Esophagus muscularis mucosa (tissue), 4 donors: ENCODE results near the gene PDE8A. TPM values are rescaled to one million over a fixed set of nuclear protein-coding genes. Genes with fewer than 3 reads are reported as not detected.
A peak's percentile ranks its signal among the peaks of the same experiment; 100 is the strongest.

ENCODE experiments used
- DNase-seq: peaks from one replicate; pipeline ENCODE4 v3.0.0-alpha.2; 2017; ENCODE audit errors: extremely low spot score
- H3K27ac ChIP-seq, 4 donors: fragments of 200-600 bp; sonication (generic); replicated peaks in 1 of 4; 1 replicate in 3 of 4; 2 replicates in 1 of 4; pipeline ENCODE4 v1.5.1; 2016 to 2019; ENCODE audit warnings: mild to moderate bottlenecking in 1 of 4
- H3K27me3 ChIP-seq, 4 donors: fragments of 200-600 bp; sonication (generic); one replicate each; pipeline versions ENCODE4 v1.5.1 to v1.6.0; 2016 to 2019
- H3K36me3 ChIP-seq, 4 donors: fragments of 200-600 bp; sonication (generic); one replicate each; pipeline ENCODE4 v1.5.1; 2016 to 2019
- H3K4me1 ChIP-seq, 4 donors: fragments of 200-600 bp; sonication (generic); one replicate each; pipeline ENCODE4 v1.5.1; 2016 to 2019
- H3K4me3 ChIP-seq, 4 donors: fragments of 200-600 bp; sonication (generic); 1 replicate in 2 of 4; 2 replicates in 2 of 4; pipeline ENCODE4 v1.5.1; 2016 to 2019; ENCODE audit warnings: mild to moderate bottlenecking in 4 of 4, moderate library complexity in 1 of 4
- H3K9me3 ChIP-seq, 4 donors: fragments of 200-600 bp; sonication (generic); 1 replicate in 3 of 4; 2 replicates in 1 of 4; pipeline ENCODE4 v1.5.1; 2016 to 2019
- EP300 ChIP-seq: sonication (generic); formaldehyde crosslinking; IDR thresholded peaks from one replicate; pipeline ENCODE4 v1.6.1; 2017; ENCODE audit warnings: antibody characterized with exemption
- POLR2A ChIP-seq: fragments of 450-650 bp; IDR thresholded peaks from one replicate; pipeline ENCODE4 v1.6.1; 2017; ENCODE audit warnings: antibody characterized with exemption, moderate library complexity, mild to moderate bottlenecking, low read depth
- POLR2AphosphoS5 ChIP-seq, 2 donors: sonication (generic); formaldehyde crosslinking; IDR thresholded peaks; one replicate each; pipeline ENCODE4 v1.6.1; 2017; ENCODE audit warnings: antibody characterized with exemption in 2 of 2
- WGBS: methylation state at CpG from one replicate; pipeline ENCODE4 v1.1.5; 2018; 5-methylcytosine and 5-hydroxymethylcytosine counted together
- intact Hi-C: fragments of 100-400 bp; cut with DNase I; formaldehyde crosslinking; loops from one replicate; pipeline ENCODE4 v1.15.1; 2023
- total RNA-seq, 4 donors: library from RNA; depleted of rRNA; stranded (reverse); fragments of >200 nt; gene quantifications; one replicate each; pipeline versions ENCODE4 v1.1.0 to v1.2.1, GENCODE V29; 2016
- TF ChIP-seq, protein P1 (sequence below), 3 experiments: fragments of 200-600 bp in 2 of 3; fragments of 450-650 bp in 1 of 3; sonication (generic) in 2 of 3; IDR thresholded peaks; one replicate each; pipeline ENCODE4 v1.5.1; 2017 to 2019; ENCODE audit warnings: antibody characterized with exemption in 3 of 3, mild to moderate bottlenecking in 2 of 3, moderate library complexity in 1 of 3

PDE8A gene
- total RNA-seq, 4 donors from 2014 or later, result 31.6 to 36.1 (median 32.5) TPM

DNA sequence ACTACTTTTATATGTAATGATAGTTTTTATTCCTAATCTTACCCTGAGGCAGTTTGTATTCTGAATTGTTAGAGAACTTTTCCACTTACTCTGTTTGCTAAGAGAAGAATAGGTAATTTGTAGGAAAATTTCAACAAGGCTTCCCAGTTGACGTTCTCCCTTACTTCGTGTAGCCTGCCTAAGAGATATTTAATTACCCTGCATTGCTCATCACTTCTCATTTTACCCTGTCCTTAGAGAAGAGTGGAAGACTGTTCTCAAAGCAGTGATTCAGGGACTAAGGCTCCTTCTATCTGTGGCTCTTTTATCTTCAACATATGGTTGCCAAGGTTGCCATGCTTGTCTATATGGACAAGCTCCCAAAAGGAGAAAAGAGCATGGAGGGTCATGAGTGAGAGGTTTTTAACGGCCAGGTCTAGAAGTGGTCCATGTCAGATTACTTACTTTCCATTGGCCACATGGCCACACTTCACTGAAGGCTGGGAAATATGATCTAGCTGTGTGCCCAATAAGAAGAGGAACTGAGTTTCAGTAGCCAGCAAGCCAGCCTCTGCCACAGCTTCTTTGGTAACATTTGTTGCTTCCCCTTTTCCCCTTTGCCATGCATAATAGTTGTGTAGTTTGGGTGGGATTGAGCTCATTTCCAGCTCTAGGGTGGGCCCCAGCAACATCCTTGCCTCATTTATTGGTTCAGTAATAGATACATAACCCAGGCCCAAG lies 22.1 kb downstream of the PDE8A start:
- no peak for DNase-seq
- TF ChIP-seq POLR2AphosphoS5 (IDR thresholded peaks at IDR 0.05) (no peak), EP300 (no peak)
- 84% methylated on average over 3 of the region's 3 CpGs for WGBS
- intact Hi-C loops, result no loop called here
- Histone ChIP-seq H3K4me1 (peaks cover 57 to 77% (median 61%) of the 10 kb centered on the region in 4 donors), H3K27me3 (no peaks in the 10 kb centered on the region), H3K27ac (no peak overlapping the region), H3K9me3 (no peaks in the 10 kb centered on the region), H3K4me3 (no peak overlapping the region), H3K36me3 (no peaks in the 10 kb centered on the region)

DNA sequence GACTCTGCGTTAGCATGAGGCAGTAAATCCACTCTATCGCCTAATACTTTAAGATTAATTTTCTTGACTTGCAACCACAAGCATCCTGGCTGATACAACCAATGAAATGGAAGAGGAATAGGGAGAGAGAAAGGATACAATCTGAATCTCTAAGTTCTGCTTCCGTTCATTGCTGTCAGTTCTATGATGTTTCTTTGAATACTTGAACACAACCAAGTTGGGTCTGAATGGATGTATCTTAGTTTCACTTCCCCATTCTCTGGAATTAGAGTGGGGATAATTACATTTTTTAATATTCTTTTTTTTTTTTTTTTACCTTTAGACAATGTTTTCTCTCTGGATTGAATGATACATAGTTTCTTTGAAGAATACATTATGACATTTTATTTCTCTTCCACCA lies 22.9 kb downstream of the PDE8A start:
- intact Hi-C loops, result no loop called here
- Histone ChIP-seq H3K36me3 (no peaks in the 10 kb centered on the region), H3K4me1 (peaks cover 61 to 83% (median 64%) of the 10 kb centered on the region in 4 donors), H3K4me3 (no peak overlapping the region), H3K27me3 (no peaks in the 10 kb centered on the region), H3K27ac (no peak overlapping the region), H3K9me3 (no peaks in the 10 kb centered on the region)
- TF ChIP-seq EP300 (no peak), POLR2AphosphoS5 (IDR thresholded peaks at IDR 0.05) (no peak), POLR2A (no peak)
- TF ChIP-seq, protein P1, sequence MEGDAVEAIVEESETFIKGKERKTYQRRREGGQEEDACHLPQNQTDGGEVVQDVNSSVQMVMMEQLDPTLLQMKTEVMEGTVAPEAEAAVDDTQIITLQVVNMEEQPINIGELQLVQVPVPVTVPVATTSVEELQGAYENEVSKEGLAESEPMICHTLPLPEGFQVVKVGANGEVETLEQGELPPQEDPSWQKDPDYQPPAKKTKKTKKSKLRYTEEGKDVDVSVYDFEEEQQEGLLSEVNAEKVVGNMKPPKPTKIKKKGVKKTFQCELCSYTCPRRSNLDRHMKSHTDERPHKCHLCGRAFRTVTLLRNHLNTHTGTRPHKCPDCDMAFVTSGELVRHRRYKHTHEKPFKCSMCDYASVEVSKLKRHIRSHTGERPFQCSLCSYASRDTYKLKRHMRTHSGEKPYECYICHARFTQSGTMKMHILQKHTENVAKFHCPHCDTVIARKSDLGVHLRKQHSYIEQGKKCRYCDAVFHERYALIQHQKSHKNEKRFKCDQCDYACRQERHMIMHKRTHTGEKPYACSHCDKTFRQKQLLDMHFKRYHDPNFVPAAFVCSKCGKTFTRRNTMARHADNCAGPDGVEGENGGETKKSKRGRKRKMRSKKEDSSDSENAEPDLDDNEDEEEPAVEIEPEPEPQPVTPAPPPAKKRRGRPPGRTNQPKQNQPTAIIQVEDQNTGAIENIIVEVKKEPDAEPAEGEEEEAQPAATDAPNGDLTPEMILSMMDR (IDR thresholded peaks at IDR 0.05), result no peak
- DNase-seq, result no peak
- WGBS, result 76% methylated on average over 3 of the region's 3 CpGs

DNA sequence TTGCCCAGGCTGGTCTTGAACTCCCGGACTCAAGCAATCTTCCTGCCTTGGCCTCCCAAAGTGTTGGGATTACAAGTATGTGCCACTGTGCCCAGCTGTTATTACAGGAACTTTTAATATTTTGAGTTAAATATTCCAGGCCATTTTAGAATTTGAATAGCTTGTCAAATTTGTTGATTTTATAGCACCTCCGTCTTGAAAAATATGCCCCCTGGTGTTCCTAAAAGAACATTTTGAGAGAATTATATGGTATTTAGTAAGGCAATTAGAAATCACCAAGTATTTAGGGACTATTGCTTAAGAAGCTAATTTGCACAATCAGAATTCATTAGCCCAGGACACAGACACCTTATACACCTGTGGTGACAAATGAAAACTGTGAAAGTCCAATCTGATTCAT lies 23.7 kb downstream of the PDE8A start:
- 83% methylated on average over 2 of the region's 2 CpGs for WGBS
- Histone ChIP-seq H3K36me3 (no peaks in the 10 kb centered on the region), H3K4me1 (peaks cover 61 to 83% (median 64%) of the 10 kb centered on the region in 4 donors), H3K9me3 (no peaks in the 10 kb centered on the region), H3K27me3 (no peaks in the 10 kb centered on the region), H3K27ac (no peak overlapping the region), H3K4me3 (no peak overlapping the region)
- TF ChIP-seq POLR2AphosphoS5 (IDR thresholded peaks at IDR 0.05) (no peak), POLR2A (no peak), EP300 (no peak)
- TF ChIP-seq, protein P1 (IDR thresholded peaks at IDR 0.05), result peak in 1 of 3 experiments; percentile 4
- intact Hi-C loops, result no loop called here
- no peak for DNase-seq

DNA sequence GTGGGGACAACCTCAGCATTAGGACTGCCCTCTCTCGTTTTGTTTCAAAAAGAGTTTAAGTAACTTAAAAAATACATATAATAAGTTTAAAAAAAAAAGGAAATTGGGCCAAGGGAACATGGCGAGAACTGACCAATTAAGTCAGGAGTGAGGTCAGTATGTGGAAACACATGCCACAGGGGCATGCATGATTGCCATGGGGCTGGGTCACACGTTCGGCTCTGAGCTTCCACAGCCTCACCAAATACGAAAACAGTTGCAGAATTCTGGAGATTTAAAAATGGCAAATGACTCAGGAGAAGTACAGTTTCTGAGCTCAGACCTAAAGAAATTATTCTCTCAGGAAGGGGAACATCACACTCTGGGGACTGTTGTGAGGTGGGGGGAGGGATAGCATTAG lies 24.1 kb downstream of the PDE8A start:
- H3K4me3 ChIP-seq, result no peak overlapping the region
- WGBS, result 62% methylated on average over 5 of the region's 5 CpGs
- H3K27me3 ChIP-seq, result no peaks in the 10 kb centered on the region
- H3K36me3 ChIP-seq, result no peaks in the 10 kb centered on the region
- peaks cover 61 to 83% (median 65%) of the 10 kb centered on the region in 4 donors for H3K4me1 ChIP-seq
- H3K9me3 ChIP-seq, result no peaks in the 10 kb centered on the region
- no peak for TF ChIP-seq EP300
- no peak for TF ChIP-seq POLR2AphosphoS5 (IDR thresholded peaks at IDR 0.05)
- TF ChIP-seq, protein P1 (IDR thresholded peaks at IDR 0.05), result no peak
- TF ChIP-seq POLR2A, result no peak
- no peak overlapping the region for H3K27ac ChIP-seq
- DNase-seq, result no peak
- intact Hi-C loops, result no loop called here

DNA sequence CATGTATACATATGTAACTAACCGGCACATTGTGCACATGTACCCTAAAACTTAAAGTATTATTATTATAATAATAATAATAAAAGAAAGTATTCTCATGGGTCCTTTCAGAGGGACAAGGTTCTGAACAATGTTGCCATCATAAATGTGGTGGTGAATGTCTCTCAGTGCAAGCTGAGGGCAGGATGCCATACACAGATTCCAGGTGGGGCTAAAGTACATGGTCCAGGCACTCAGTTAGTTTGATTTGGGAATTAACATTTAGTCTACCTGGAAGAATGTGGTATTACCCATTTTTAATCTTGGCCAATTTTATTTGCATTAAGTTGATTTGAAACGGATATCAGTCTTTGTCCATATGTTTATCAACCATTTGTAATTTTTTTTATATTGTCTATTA lies 24.5 kb downstream of the PDE8A start:
- Histone ChIP-seq H3K4me1 (peaks cover 63 to 84% (median 67%) of the 10 kb centered on the region in 4 donors), H3K9me3 (no peaks in the 10 kb centered on the region), H3K36me3 (no peaks in the 10 kb centered on the region), H3K4me3 (no peak overlapping the region), H3K27ac (no peak overlapping the region), H3K27me3 (no peaks in the 10 kb centered on the region)
- TF ChIP-seq POLR2AphosphoS5 (IDR thresholded peaks at IDR 0.05), result no peak
- no peak for TF ChIP-seq EP300
- no peak for TF ChIP-seq POLR2A
- TF ChIP-seq, protein P1 (IDR thresholded peaks at IDR 0.05), result no peak
- intact Hi-C loops, result no loop called here
- WGBS, result 88% methylated on average over 2 of the region's 2 CpGs
- no peak for DNase-seq
